DND-41 (cell line): ENCODE results near the gene EDC3.

ENCODE experiments used
- EZH2 ChIP-seq: IDR thresholded peaks from 3 replicates; pipeline ENCODE4 v1.6.1; 2012; ENCODE audit warnings: borderline replicate concordance, low read depth, mild to moderate bottlenecking, moderate library complexity, low read length, inconsistent platforms; ENCODE audit not compliant: severe bottlenecking
- TF ChIP-seq, protein P1 (sequence below): IDR thresholded peaks from 2 replicates; pipeline ENCODE4 v1.5.1; 2012; ENCODE audit warnings: borderline replicate concordance, low read length, moderate library complexity, mild to moderate bottlenecking; ENCODE audit not compliant: poor library complexity, severe bottlenecking; ENCODE audit errors: extremely low read depth

DNA sequence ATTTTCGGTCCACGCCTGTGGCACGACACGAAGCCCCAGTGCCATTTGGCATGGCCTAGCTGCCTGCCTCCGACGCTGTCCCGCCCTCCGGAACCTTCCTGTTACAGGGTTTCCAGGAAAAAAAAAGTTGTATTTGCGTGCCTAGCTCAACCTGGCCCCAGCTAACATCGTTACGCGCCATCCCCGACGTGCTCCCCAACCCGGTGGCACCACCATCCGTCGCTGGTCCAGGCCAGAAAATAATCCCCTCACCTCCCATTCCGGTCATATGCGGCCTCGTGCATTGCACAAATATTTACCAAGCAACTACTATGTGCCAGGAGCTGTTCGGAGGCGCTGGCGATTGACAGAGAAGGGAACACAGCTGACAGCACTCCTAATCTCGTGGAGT is 30.9 kb upstream of the EDC3 start:
- TF ChIP-seq, protein P1, sequence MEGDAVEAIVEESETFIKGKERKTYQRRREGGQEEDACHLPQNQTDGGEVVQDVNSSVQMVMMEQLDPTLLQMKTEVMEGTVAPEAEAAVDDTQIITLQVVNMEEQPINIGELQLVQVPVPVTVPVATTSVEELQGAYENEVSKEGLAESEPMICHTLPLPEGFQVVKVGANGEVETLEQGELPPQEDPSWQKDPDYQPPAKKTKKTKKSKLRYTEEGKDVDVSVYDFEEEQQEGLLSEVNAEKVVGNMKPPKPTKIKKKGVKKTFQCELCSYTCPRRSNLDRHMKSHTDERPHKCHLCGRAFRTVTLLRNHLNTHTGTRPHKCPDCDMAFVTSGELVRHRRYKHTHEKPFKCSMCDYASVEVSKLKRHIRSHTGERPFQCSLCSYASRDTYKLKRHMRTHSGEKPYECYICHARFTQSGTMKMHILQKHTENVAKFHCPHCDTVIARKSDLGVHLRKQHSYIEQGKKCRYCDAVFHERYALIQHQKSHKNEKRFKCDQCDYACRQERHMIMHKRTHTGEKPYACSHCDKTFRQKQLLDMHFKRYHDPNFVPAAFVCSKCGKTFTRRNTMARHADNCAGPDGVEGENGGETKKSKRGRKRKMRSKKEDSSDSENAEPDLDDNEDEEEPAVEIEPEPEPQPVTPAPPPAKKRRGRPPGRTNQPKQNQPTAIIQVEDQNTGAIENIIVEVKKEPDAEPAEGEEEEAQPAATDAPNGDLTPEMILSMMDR: no peak
- no peak for TF ChIP-seq EZH2
